ENCODE data around the gene TAF4B. TPM values are rescaled to one million over a fixed set of nuclear protein-coding genes. Genes with fewer than 3 reads are reported as not detected.

The TAF4B gene
- total RNA-seq, 1 donor from 2014 or later, result 2.8 TPM

DNA sequence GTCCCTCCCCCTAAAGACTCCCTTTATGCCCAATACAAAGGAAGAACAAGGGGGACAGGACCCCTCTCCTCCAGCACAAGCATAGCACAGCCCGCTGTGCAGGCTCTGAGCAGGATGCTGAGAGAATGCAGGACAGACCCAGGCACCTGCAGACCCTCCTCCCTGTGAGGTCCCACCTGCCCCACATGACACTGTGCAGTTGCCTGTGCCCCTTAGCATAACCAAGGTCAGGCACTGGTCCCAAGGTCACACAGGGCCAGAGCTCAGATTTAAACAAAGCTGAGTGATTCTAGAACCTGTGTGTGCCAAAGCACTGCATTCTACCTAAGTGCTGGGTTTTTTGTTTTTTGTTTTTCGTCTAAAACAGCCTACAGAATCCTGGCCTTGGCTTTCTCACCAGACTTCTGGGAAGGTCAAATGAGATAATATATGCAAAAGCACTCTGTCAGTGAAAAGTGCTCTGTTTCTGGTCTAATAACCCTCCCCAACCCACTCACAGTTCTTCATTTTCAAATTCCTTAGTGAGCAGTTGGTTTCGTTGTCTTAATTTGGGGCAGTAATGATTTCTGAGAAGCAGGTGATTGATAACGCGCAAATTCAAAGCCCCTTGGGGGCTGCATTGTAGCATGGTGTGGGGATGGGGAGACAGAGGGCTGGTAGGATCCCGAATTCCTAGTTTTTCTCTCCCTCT lies 196.4 kb downstream of the TAF4B start:
- ATAC-seq, result no peak
- H3K27ac ChIP-seq, result no peak overlapping the region
- H3K27me3 ChIP-seq (ENCODE audit: low read depth), result no peaks in the 10 kb centered on the region
- TF ChIP-seq CTCF (IDR thresholded peaks at IDR 0.05), result no peak
- no peak overlapping the region for H3K4me3 ChIP-seq
- intact Hi-C loops (cut with DNase I), result no loop called here
- H3K4me1 ChIP-seq, result no peaks in the 10 kb centered on the region
- no peak for DNase-seq
- H3K9me3 ChIP-seq, result no peaks in the 10 kb centered on the region
- H3K36me3 ChIP-seq, result no peaks in the 10 kb centered on the region

- Histone ChIP-seq H3K9me3 (no peaks in the 10 kb centered on the region), H3K36me3 (no peaks in the 10 kb centered on the region), H3K4me3 (no peak overlapping the region), H3K27me3 (ENCODE audit: low read depth) (no peaks in the 10 kb centered on the region), H3K27ac (no peak overlapping the region), H3K4me1 (no peaks in the 10 kb centered on the region)
- no peak for DNase-seq
- intact Hi-C loops (cut with DNase I), result no loop called here
- no peak for ATAC-seq
- no peak for TF ChIP-seq CTCF (IDR thresholded peaks at IDR 0.05)
Observed at GRCh38 chr18:26424428-26425147, 198.3 kb downstream of the TAF4B start.

- TF ChIP-seq CTCF (IDR thresholded peaks at IDR 0.05), result no peak
- H3K36me3 ChIP-seq, result no peaks in the 10 kb centered on the region
- ATAC-seq (no peak), DNase-seq (no peak)
- H3K27ac ChIP-seq, result no peak overlapping the region
- H3K27me3 ChIP-seq (ENCODE audit: low read depth), result no peaks in the 10 kb centered on the region
- no peaks in the 10 kb centered on the region for H3K4me1 ChIP-seq
- intact Hi-C loops (cut with DNase I), result no loop called here
- no peak overlapping the region for H3K4me3 ChIP-seq
- no peaks in the 10 kb centered on the region for H3K9me3 ChIP-seq
Observed at GRCh38 chr18:26425148-26425531, 198.9 kb downstream of the TAF4B start.

DNA sequence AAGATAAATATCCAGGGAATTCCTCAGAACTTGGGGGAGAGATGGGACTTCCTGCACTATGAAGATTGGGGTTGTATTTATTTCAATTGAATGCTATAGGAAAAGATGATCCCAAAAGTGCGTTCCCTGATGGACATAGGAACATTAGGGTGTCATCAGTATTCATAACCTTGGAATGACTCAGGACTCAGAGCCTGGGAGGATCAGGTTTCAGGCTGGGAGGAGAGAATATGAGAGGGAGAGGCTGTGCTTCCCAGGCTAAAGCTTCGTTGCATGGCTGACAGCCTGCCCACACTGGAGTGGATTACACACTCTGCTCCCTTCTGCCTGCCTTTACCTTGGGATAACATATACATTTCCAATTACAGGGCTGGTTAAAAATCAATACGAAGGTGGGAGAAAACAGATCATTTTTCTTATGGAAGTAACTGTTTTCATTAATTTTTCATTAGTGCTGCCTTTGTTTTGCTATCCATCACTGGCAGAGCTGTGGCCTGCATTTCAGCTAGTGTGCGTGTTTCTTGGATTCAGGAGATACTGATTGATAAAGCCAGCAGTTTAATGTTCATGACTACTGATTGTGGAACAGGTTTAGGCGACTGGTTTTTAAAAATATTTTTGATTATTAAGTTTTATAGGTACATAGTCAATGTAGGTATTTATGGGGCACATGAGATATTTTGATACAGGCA lies 203.4 kb downstream of the TAF4B start:
- no peak for ATAC-seq
- no peak for DNase-seq

More for the DNA sequence above, 203.4 kb downstream of the TAF4B start:
- no peaks in the 10 kb centered on the region for H3K4me1 ChIP-seq
- H3K27ac ChIP-seq, result no peak overlapping the region
- intact Hi-C loops (cut with DNase I), result no loop called here
- no peak overlapping the region for H3K4me3 ChIP-seq
- H3K27me3 ChIP-seq (ENCODE audit: low read depth), result no peaks in the 10 kb centered on the region
- TF ChIP-seq CTCF (IDR thresholded peaks at IDR 0.05), result no peak
- H3K9me3 ChIP-seq, result no peaks in the 10 kb centered on the region
- H3K36me3 ChIP-seq, result no peaks in the 10 kb centered on the region

All from lower lobe of right lung (tissue), 2 donors.